H1 (cell line): ENCODE data around the gene KRCC1.

Experiments
- BCL11A ChIP-seq, 2 experiments: IDR thresholded peaks; one replicate each; pipeline ENCODE4 v1.6.1; 2011; ENCODE audit warnings: low read depth in 2 of 2, low read length in 2 of 2, mild to moderate bottlenecking in 2 of 2
- POLR2AphosphoS5 ChIP-seq: IDR thresholded peaks from 2 replicates; pipeline ENCODE4 v1.6.1; 2011; ENCODE audit warnings: low read depth, low read length
- TF ChIP-seq, protein P1 (sequence below), 3 experiments: IDR thresholded peaks; 1 replicate in 2 of 3; 2 replicates in 1 of 3; pipeline versions ENCODE4 v1.5.1 to v1.6.1; 2011; ENCODE audit warnings: low read length in 3 of 3, mild to moderate bottlenecking in 3 of 3, inconsistent platforms in 2 of 3, low read depth in 1 of 3, moderate library complexity in 1 of 3; ENCODE audit not compliant: insufficient read depth in 1 of 3; ENCODE audit errors: control extremely low read depth in 1 of 3

DNA sequence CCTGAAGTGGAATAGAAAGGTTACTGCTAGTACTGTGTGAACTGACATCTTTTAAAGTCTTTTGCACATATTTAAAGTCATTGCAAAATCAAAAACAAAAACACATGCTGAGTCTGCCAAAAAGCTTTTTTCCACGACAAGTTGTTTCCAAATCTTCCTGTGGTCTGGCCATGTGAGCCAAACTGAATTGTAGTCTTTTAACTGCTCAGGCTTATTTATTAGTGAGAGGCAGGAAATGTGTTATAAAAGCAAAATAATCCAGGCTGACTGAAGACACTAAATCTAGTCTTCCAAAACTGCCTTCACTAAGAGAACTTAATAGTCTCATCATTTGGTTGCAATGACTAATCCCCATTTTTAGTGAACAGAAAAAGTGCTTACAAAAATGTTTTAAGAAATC is 2.3 kb downstream of the KRCC1 start:
- TF ChIP-seq BCL11A (IDR thresholded peaks at IDR 0.05; ENCODE audit: low read depth in 2 of 2, low read length in 2 of 2) (no peak), POLR2AphosphoS5 (no peak)
- TF ChIP-seq, protein P1, sequence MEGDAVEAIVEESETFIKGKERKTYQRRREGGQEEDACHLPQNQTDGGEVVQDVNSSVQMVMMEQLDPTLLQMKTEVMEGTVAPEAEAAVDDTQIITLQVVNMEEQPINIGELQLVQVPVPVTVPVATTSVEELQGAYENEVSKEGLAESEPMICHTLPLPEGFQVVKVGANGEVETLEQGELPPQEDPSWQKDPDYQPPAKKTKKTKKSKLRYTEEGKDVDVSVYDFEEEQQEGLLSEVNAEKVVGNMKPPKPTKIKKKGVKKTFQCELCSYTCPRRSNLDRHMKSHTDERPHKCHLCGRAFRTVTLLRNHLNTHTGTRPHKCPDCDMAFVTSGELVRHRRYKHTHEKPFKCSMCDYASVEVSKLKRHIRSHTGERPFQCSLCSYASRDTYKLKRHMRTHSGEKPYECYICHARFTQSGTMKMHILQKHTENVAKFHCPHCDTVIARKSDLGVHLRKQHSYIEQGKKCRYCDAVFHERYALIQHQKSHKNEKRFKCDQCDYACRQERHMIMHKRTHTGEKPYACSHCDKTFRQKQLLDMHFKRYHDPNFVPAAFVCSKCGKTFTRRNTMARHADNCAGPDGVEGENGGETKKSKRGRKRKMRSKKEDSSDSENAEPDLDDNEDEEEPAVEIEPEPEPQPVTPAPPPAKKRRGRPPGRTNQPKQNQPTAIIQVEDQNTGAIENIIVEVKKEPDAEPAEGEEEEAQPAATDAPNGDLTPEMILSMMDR (IDR thresholded peaks at IDR 0.05; ENCODE audit: control extremely low read depth in 1 of 3, insufficient read depth in 1 of 3, low read depth in 1 of 3, low read length in 3 of 3): no peak
